Stimulated activated CD4-positive, alpha-beta T cell treated with anti-CD3 and anti-CD28 coated beads, Interleukin-12 subunit alpha, Interleukin-12 subunit beta, amount 100 ng/mL, for 48 hours (primary cell): ENCODE results near the gene CH25H.

Experiments
- DNase-seq, 3 donors: peaks; one replicate each; pipeline ENCODE4 v3.0.0-alpha.2; 2020; ENCODE audit warnings: low read depth in 2 of 3, low spot score in 1 of 3

The CH25H gene

DNA sequence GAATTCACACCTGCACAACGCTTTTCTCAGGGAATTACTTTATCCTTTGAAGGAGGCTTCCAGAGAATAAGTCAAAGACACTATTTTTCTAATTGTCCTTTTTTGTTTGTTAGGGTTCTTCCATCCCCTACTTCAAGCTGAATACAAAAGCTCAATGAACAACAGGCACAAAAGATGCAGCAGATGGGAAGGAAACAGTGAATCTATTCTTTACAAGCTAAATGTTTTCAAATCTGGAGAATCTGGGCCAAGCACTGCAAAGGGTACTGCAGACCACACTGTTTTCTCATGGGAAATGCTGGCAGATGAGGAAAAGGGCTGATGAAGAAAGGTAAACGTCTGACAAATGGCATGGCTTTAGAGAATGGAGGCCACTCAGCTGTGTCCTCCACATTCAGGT, 25.9 kb upstream of the CH25H start:
- DNase-seq, result no peak

GRCh38 chr10:89228962-89229361, 21.8 kb upstream of the CH25H start:
- DNase-seq, result no peak

DNA sequence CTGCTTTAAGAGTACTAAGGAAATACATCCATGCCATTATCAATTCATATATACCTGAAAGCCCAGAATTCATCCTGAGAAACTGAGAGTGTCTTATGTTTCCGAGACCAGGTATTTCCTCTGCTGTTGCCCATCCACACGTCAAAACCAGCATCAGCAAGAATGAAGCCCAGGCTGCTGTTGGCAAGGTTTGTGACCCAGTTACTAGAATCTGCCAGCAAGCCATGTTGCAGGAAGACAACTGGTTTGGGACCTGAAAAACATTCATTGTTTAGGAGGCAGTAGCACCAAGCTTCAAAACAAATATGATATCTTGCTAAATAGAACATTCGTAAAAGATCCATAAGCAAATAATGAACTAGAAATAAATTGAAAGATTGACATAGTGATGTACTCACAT, 21.0 kb upstream of the CH25H start:
- no peak for DNase-seq

DNA sequence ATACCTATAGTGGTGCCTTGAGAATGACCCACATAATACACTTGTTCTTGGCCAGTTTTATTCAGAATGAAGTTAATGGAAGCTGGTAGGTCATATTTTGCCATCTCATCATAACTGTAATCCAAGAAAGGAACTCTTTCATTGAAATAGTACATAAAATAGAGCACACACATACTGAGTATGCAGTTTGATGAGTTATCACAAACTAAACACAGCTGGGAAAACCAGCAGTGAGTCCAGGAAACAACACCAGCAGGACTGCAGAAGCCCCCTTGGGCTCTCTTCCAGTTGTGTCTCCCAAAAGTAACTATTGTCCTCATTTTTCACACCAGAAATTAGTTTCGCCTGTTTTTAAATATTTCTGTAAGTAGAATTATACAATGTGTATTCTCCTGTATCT, 19.8 kb upstream of the CH25H start:
- no peak for DNase-seq

DNA sequence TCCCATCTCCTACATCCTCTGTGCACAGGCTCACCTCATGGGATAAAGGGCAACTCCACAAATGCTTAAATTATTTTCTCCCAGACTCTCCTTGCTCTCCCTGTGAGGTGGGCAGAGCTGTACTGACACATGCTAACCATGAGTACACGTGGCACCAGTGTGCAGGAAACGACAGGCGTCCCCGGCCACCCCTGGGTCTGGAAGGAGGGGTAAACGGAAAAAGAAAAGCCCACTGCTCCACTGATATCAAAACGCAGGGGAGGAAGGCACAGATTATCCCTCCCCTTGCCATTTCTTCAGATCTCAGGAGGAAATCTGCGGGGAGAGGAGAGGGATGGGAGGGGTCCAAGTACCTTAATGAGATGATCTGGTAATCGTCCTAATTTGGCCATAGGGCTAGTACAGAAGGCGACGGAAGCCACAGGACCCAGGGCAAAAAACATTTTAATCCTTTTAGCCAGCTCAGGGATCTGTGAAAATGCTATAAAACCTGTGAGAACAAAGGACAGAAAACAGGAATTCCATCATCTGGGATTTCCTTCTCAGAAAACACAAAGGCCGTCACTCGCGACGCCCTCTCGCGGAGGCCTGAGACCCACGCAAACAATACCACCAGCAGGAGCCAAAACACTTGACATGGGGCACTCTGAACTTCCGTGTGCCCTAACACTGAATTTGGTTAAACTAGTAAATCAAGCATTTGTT, 17.8 kb upstream of the CH25H start:
- DNase-seq, result no peak

GRCh38 chr10:89221919-89222318, 14.8 kb upstream of the CH25H start:
- DNase-seq, result no peak

- DNase-seq, result no peak
Observed at GRCh38 chr10:89219513-89220218, 12.5 kb upstream of the CH25H start.

DNA sequence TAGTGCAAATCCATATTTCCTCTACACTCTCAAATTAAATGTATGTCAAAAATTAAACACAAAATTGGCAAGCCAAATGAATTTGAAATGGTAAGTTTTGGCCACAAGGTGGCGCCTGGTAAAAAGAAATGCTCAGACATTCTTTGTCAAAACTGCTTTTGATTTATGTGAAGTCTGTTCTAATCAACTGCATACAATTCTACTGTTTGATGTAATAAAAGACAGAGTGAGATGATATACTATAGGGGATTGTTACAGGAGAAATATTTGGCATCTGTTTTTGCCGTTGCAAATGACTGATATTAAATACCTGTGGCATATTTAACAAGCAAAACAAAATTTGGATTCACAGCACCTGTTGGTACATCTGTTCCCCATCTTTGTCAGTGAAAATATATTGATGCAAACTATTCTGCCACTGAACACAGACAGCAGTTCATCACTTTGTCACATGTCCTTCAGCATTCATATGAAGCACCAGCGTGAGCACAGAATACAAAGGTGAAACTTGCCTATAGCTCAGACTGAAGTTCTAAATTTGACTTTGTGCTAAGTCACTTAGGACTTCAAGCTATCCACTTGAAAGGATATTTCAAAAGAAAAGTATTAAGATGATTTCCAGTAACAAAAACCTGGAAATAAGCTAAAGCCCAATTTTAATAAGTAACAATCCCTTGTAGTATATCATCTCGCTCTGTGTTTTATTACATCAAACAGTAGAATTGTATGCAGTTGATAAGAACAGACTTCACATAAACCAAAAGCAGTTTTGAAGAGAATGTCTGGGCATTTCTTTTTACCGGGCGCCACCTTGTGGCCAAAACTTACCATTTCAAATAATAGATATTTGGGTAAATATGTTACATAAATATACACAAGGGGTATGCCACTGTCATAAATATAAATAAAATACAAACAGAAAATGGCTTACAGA, 10.2 kb upstream of the CH25H start:
- peak; percentile 12 to 62 (median 52) for DNase-seq

- DNase-seq, result no peak
Observed at GRCh38 chr10:89216056-89216455, 8.9 kb upstream of the CH25H start.

GRCh38 chr10:89215511-89215910, 8.4 kb upstream of the CH25H start:
- no peak for DNase-seq

DNA sequence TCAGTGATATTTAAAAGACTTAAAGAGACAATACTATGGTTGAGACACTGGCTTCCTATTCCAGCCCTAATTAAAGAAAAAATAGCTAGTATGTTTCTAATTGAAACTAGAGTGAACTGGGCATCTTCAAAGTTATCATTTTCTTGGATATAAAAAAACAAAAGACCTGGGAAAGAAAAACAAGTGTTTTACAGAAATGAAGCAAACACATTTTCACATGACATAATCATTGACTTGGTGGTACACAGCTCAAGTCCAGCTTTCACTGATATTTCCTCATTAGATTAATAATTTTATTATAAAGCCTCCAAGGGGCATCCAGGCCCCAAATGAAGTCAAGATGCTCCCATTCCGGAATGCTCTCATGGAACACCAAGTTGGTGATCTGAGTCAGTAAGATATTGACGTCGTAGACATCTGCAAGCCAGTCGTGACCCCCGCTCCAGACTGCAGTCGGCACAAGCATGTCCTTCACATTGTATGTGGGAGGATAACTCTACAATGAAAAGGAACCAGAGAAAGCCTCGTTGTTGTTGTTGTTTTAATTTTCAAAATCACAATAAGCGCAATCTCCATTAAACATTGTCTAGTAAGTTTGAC, 7.5 kb upstream of the CH25H start:
- no peak for DNase-seq

- DNase-seq, result peak in 1 of 3 donors; percentile 11
Observed at GRCh38 chr10:89213191-89213808, 6.2 kb upstream of the CH25H start.

DNA sequence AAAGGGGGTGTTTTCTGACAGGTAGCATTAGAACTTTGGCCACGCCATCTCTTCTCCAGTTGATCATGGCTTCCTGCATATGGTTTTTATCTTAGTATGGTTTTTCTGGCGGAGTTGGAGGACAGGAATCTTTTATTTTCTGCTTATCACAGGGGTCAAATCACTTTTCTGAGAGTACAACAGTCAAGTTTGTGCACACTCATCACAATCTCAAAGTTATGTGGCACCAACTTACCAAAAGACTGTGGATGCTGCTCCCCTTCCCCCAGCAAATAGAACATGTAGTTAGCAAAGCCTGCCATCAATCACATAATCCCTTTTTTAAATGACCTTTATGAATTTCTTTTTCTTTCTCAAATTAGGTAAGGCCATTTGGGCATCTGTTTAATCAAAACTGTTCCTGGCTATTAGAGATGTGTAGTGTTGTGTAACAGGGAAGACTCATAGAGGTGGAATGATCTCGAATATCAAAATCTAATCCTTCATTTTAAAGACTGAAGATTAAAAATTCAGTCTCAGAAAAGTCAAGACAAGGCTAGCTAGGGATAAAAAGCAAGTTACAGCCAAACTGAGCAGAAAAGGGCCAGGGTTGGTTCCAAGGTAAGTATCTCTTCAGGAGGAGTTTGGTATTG, 3.8 kb upstream of the CH25H start:
- DNase-seq, result no peak

DNA sequence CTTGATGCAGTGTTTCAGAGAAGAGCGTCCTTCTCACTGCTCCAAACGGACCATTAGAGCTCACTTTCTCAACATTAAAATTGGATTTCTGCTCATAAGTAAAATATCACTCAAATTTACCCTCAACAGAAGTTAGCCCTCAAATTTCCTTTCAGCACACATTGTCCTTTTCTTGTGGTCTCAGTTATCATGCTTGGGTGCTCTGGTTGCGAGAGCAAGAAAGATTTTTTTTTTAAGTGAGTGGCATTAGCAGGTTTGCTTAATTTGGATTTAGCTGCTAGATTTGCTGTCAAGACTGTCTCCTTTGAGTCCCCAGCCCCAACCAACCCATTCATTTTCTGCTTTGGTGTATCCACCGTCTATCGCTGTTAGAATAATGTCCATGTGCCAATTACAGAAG, 2.6 kb upstream of the CH25H start:
- DNase-seq, result no peak

- no peak for DNase-seq
Observed at GRCh38 chr10:89207801-89208551, 859 bp upstream of the CH25H start.

- no peak for DNase-seq
Observed at GRCh38 chr10:89206402-89207180, 526 bp downstream of the CH25H start.

GRCh38 chr10:89204621-89205185, 2.4 kb downstream of the CH25H start:
- DNase-seq, result no peak

DNA sequence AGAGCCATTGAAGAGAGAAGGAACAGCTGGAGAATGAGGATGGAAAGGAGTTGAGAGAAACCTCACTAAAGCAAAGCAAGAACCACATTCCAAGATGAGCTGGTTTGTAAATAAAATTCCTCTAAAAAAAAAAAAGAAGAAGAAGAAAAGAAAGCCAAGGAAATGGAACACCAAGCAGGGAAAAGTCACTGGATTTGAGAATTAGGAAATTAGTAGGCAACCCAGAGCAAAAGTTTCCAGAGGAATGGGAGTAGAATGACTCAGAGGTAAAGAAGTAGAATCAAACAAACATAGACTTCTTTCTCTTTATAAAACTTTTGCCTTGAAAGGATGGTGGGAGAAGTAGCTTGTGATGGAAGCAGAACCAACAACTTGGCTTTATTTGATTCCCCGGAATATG, 3.9 kb downstream of the CH25H start:
- DNase-seq, result no peak

DNA sequence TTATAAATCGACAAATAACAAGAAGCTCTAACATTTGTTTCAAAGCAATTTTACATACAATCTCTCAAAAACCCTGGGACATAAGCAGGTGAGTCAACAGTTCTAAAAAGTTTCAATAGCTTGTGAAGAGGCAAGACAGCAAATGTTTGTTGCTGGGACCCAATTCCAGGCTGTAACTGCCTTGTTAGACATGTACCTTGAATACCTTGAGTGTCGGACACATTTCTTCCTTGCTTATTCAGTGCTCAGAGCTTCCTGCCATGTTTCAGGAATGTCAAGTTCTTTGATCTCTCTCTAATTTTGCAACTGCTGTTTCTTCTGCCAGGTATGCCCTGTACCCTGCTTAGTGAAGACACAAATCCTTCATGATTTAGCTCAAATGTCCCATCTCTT, 5.1 kb downstream of the CH25H start:
- DNase-seq, result no peak
